GM23248 (cell line): ENCODE data around the gene TPM4.

Experiments
- EZH2 ChIP-seq: fragments of 200-600 bp; sonication (generic); IDR thresholded peaks from 2 replicates; pipeline ENCODE4 v1.6.1; 2018; ENCODE audit warnings: antibody characterized with exemption, mild to moderate bottlenecking; ENCODE audit not compliant: insufficient read depth, poor library complexity, severe bottlenecking
- EZH2phosphoT487 ChIP-seq: fragments of 200-600 bp; sonication (generic); IDR thresholded peaks from 2 replicates; pipeline ENCODE4 v1.6.1; 2018; ENCODE audit warnings: antibody characterized with exemption, moderate library complexity, mild to moderate bottlenecking, low read depth; ENCODE audit not compliant: insufficient read depth

- TF ChIP-seq EZH2phosphoT487 (no peak), EZH2 (no peak)
Observed at GRCh38 chr19:16034180-16034579, 42.1 kb upstream of the TPM4 start.
